HG02610 (cell line): ENCODE data around the gene TMEM269.
A peak's percentile ranks its signal among the peaks of the same experiment; 100 is the strongest.

Experiments
- ATAC-seq: cut with Tn5 transposase; IDR thresholded peaks from one replicate; pipeline ENCODE4 v1.9.1; 2021; ENCODE audit warnings: mild to moderate bottlenecking, moderate library complexity; ENCODE audit not compliant: unreplicated experiment

The TMEM269 gene

GRCh38 chr1:42846257-42847110, 61.7 kb downstream of the TMEM269 start, which contains the start of gene ZNF691:
ZNF691 (plus strand) TSS chr1:42846613; CDS start chr1:42849659, 3,046 bp downstream.
- peak; percentile 88 for ATAC-seq

DNA sequence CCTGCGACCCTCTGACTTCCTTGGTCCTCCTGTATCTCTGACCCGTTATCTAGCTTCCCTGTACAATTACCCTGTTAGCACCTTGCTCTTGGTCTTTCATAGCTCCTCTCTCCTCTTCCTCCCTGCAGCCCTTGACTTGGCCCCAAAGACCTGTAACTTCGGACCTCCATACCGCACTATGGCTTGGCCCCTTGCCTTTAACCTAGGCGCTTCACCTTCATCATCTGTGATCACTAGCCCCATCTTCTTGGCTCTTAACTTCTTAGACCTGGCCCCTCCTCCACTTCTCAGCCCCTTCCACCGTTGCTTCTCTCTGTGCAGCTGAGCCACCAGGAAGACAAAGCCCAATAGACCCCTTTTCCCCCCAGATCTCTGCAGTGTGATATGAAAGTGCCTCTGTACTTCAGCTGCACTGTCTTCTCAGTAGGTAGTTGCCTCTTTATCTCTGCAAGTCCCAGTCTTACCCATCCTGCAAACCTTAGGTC, 62.4 kb downstream of the TMEM269 start:
- ATAC-seq, result no peak

DNA sequence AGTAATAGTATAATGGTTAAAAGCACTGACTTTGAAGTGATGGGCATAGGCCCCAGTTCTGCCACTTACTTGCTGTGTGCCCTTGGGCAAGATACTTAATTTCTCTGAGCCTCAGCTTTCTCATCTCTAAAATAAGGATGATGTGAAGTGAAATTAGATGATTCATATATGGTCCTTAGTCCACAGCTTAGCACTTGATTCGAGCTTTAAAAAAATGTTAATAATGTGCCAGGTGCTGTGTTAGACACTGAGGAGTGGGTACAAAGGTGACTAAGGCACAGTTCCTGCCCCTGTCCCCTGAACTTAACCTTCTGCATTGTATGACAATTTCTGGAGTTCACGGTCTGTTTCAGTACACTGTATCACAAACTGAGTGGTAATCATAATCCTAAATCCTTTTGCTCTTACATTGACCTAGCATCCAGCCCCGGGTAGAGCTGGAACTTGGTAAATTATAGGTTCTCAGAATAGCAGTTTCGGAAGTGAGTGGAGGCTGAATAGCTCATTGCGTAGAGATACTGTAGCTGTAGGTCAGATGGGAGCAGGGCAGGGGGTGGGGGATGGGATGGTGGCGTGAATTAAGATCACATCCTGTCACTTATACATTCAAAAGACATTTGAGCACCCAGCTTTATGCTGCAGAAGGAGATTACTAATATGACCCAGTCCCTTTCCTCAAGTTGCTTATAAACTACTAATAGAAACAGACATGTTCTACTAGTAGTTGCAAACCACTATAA, 63.1 kb downstream of the TMEM269 start:
- no peak for ATAC-seq

GRCh38 chr1:42848823-42849537, 64.2 kb downstream of the TMEM269 start:
- ATAC-seq, result no peak

GRCh38 chr1:42849944-42850343, 65.2 kb downstream of the TMEM269 start:
- ATAC-seq, result no peak
